Natural killer cell (primary cell): ENCODE results near the gene HEXIM1. TPM values are rescaled to one million over a fixed set of nuclear protein-coding genes. Genes with fewer than 3 reads are reported as not detected.
"Not testable (repeated sequence)": the region's sequence is repeated elsewhere in the genome, so short reads cannot be mapped to it uniquely, and the experiment has no call there.

Source experiments
- ATAC-seq, 3 donors: fragments of 150-1000 bp in 2 of 3; fragments of 200-7000 bp in 1 of 3; cut with Tn5 transposase; 1 replicate in 1 of 3; 2 replicates in 2 of 3; pipeline ENCODE4 v1.10.0; 2021; ENCODE audit warnings: mild to moderate bottlenecking in 2 of 3, moderate library complexity in 2 of 3
- DNase-seq, 2 donors: peaks; one replicate each; pipeline versions ENCODE4 v3.0.0 to v3.0.0-alpha.2; 2013 to 2021; ENCODE audit warnings: mixed read lengths in 1 of 2
- H3K27ac ChIP-seq: one replicate; pipeline ENCODE4 v1.5.1; 2013; ENCODE audit warnings: mild to moderate bottlenecking, low read length
- H3K27me3 ChIP-seq: one replicate; pipeline ENCODE4 v1.6.1; 2013; ENCODE audit warnings: low read length; ENCODE audit not compliant: control insufficient read depth, insufficient read depth
- H3K36me3 ChIP-seq: one replicate; pipeline ENCODE4 v1.6.1; 2013; ENCODE audit warnings: low read length; ENCODE audit not compliant: control insufficient read depth, insufficient read depth
- H3K4me1 ChIP-seq: one replicate; pipeline ENCODE4 v1.6.1; 2013; ENCODE audit warnings: low read length; ENCODE audit not compliant: control insufficient read depth, insufficient read depth
- H3K4me3 ChIP-seq: one replicate; pipeline ENCODE4 v1.5.1; 2013; ENCODE audit warnings: low read length
- H3K9me3 ChIP-seq: one replicate; pipeline ENCODE4 v1.6.1; 2013; ENCODE audit warnings: low read length; ENCODE audit not compliant: control insufficient read depth, insufficient read depth
- H3K27ac Mint-ChIP-seq, 2 donors: one replicate each; pipeline ENCODE4 v1.8.0; 2022; ENCODE audit warnings: mild to moderate bottlenecking in 2 of 2, mixed read lengths in 2 of 2, moderate library complexity in 1 of 2
- H3K27me3 Mint-ChIP-seq, 2 donors: one replicate each; pipeline ENCODE4 v1.8.0; 2022; ENCODE audit warnings: low read depth in 2 of 2, mixed read lengths in 2 of 2
- H3K36me3 Mint-ChIP-seq: one replicate; pipeline ENCODE4 v1.8.0; 2022; ENCODE audit warnings: mixed read lengths
- H3K4me1 Mint-ChIP-seq, 2 donors: one replicate each; pipeline ENCODE4 v1.8.0; 2022; ENCODE audit warnings: mixed read lengths in 2 of 2
- H3K4me3 Mint-ChIP-seq: one replicate; pipeline ENCODE4 v1.8.0; 2022; ENCODE audit warnings: mild to moderate bottlenecking, moderate library complexity, mixed read lengths
- H3K9me3 Mint-ChIP-seq, 2 donors: one replicate each; pipeline ENCODE4 v1.8.0; 2022; ENCODE audit warnings: mixed read lengths in 2 of 2
- CTCF ChIP-seq: fragments of 200-600 bp; IDR thresholded peaks from one replicate; pipeline ENCODE4 v1.8.0; 2022; ENCODE audit warnings: antibody characterized with exemption
- WGBS: methylation state at CpG from one replicate; pipeline ENCODE4 v1.1.7; 2013; ENCODE audit warnings: missing lambda C conversion rate; ENCODE audit not compliant: insufficient coverage; 5-methylcytosine and 5-hydroxymethylcytosine counted together
- intact Hi-C: fragments of 100-400 bp; cut with micrococcal nuclease; formaldehyde crosslinking; loops from one replicate; pipeline ENCODE4 v1.14.2; 2022
- total RNA-seq, 4 donors: library from RNA; stranded (reverse); fragments of 120-200 nt in 1 of 4; gene quantifications; one replicate each; pipeline versions ENCODE4 v1.2.3 to v1.2.4, GENCODE V29; 2013 to 2022

HEXIM1 gene
- total RNA-seq, 3 donors from 2014 or later (not counting 1 experiment from before 2014, with no cell fraction given): 64.9 to 80.7 (median 79.8) TPM

- no peaks in the 10 kb centered on the region for H3K36me3 ChIP-seq
- ATAC-seq (peak; percentile 60 to 90 (median 68)), DNase-seq (no peak)
- H3K9me3 ChIP-seq: no peaks in the 10 kb centered on the region
- peaks cover 8% of the 10 kb centered on the region for H3K4me1 ChIP-seq
- no peaks in the 10 kb centered on the region for H3K9me3 Mint-ChIP-seq
- H3K4me3 ChIP-seq: no peak overlapping the region
- H3K27ac Mint-ChIP-seq: peak overlapping the region in 1 of 2 donors; percentile 58
- no peaks in the 10 kb centered on the region for H3K4me1 Mint-ChIP-seq
- no peaks in the 10 kb centered on the region for H3K36me3 Mint-ChIP-seq
- H3K27ac ChIP-seq: no peak overlapping the region
- no peak overlapping the region for H3K4me3 Mint-ChIP-seq
- intact Hi-C loops: no loop called here
- peaks cover 0 to 3% of the 10 kb centered on the region in 2 donors for H3K27me3 Mint-ChIP-seq
- H3K27me3 ChIP-seq: peaks cover 2% of the 10 kb centered on the region
- WGBS: 74% methylated on average over 14 of the region's 15 CpGs
- TF ChIP-seq CTCF: no peak
Measured at GRCh38 chr17:45123930-45124796, 24.1 kb upstream of the HEXIM1 start.

GRCh38 chr17:45124797-45125122 is 23.5 kb upstream of the HEXIM1 start:
- H3K27me3 Mint-ChIP-seq, H3K36me3 ChIP-seq, H3K9me3 Mint-ChIP-seq, H3K4me3 Mint-ChIP-seq, DNase-seq, H3K4me1 ChIP-seq, H3K27ac ChIP-seq, ATAC-seq, H3K4me1 Mint-ChIP-seq, H3K4me3 ChIP-seq, H3K9me3 ChIP-seq, H3K36me3 Mint-ChIP-seq, H3K27me3 ChIP-seq, intact Hi-C loops: not testable (repeated sequence)
- peak overlapping the region in 1 of 2 donors; percentile 58 for H3K27ac Mint-ChIP-seq
- WGBS: 83% methylated on average over 5 of the region's 5 CpGs

GRCh38 chr17:45125509-45125908 is 22.8 kb upstream of the HEXIM1 start:
- WGBS: 98% methylated on average over 6 of the region's 8 CpGs
- intact Hi-C loops: no loop called here
- peaks cover 0 to 3% of the 10 kb centered on the region in 2 donors for H3K27me3 Mint-ChIP-seq
- no peak overlapping the region for H3K27ac Mint-ChIP-seq
- H3K4me3 ChIP-seq: no peak overlapping the region
- no peaks in the 10 kb centered on the region for H3K9me3 ChIP-seq
- H3K27me3 ChIP-seq: no peaks in the 10 kb centered on the region
- H3K4me1 ChIP-seq: peaks cover 8% of the 10 kb centered on the region
- DNase-seq (no peak), ATAC-seq (no peak)
- no peaks in the 10 kb centered on the region for H3K36me3 Mint-ChIP-seq
- no peaks in the 10 kb centered on the region for H3K4me1 Mint-ChIP-seq
- no peak for TF ChIP-seq CTCF
- H3K36me3 ChIP-seq: no peaks in the 10 kb centered on the region
- no peak overlapping the region for H3K4me3 Mint-ChIP-seq
- H3K27ac ChIP-seq: no peak overlapping the region
- no peaks in the 10 kb centered on the region for H3K9me3 Mint-ChIP-seq

GRCh38 chr17:45127207-45127547 is 21.1 kb upstream of the HEXIM1 start:
- no peak for TF ChIP-seq CTCF
- Histone ChIP-seq H3K9me3 (no peaks in the 10 kb centered on the region), H3K27me3 (no peaks in the 10 kb centered on the region), H3K4me1 (peaks cover 15% of the 10 kb centered on the region), H3K27ac (no peak overlapping the region), H3K36me3 (no peaks in the 10 kb centered on the region), H3K4me3 (no peak overlapping the region)
- Mint-ChIP-seq H3K4me3 (no peak overlapping the region), H3K36me3 (no peaks in the 10 kb centered on the region), H3K27ac (no peak overlapping the region), H3K27me3 (peaks cover 0 to 3% of the 10 kb centered on the region in 2 donors), H3K4me1 (peaks cover 0 to 3% of the 10 kb centered on the region in 2 donors), H3K9me3 (no peaks in the 10 kb centered on the region)
- ATAC-seq (no peak), DNase-seq (no peak)
- intact Hi-C loops: no loop called here
- WGBS: 96% methylated on average over 8 of the region's 8 CpGs
